ENCODE measurements around the gene CNKSR3. TPM values are rescaled to one million over a fixed set of nuclear protein-coding genes. Genes with fewer than 3 reads are reported as not detected.

CNKSR3 gene
- total RNA-seq, 1 experiment from 2014 or later = 5.6 TPM

GRCh38 chr6:154367336-154367735 is 143.1 kb downstream of the CNKSR3 start:
- Histone ChIP-seq H3K9me3 (ENCODE audit: control insufficient read depth, low read depth, low read length) (no peaks in the 10 kb centered on the region), H2BK120ac (ENCODE audit: low read depth, low read length, poor library complexity, severe bottlenecking) (no peak overlapping the region), H2BK12ac (ENCODE audit: insufficient read length, low read depth, low read length) (no peak overlapping the region), H3K56ac (ENCODE audit: insufficient read length, low read depth, low read length) (no peak overlapping the region), H3K27ac (ENCODE audit: insufficient read length, low read depth, low read length) (no peak overlapping the region), H2AK5ac (ENCODE audit: insufficient read length, low read length) (no peak overlapping the region), H3K23ac (ENCODE audit: insufficient read length, low read depth, low read length) (no peak overlapping the region), H3K4me1 (ENCODE audit: insufficient read depth, low read length) (no peaks in the 10 kb centered on the region), H2BK5ac (ENCODE audit: insufficient read length, low read length) (no peak overlapping the region), H3K4ac (ENCODE audit: low read depth, low read length) (no peak overlapping the region), H2BK15ac (ENCODE audit: low read depth, low read length) (no peak overlapping the region), H3K9ac (ENCODE audit: extremely low read depth, insufficient read length, low read length) (no peak overlapping the region), H4K8ac (replicated peaks; ENCODE audit: insufficient read length, low read depth, low read length) (no peak overlapping the region), H3K18ac (ENCODE audit: insufficient read length, low read depth, low read length) (no peak overlapping the region), H3K14ac (ENCODE audit: insufficient read depth, low read length) (no peak overlapping the region), H4K5ac (ENCODE audit: insufficient read length, low read depth, low read length) (no peak overlapping the region), H3K4me2 (ENCODE audit: insufficient read depth, insufficient read length, low read length) (no peak overlapping the region), H3K79me1 (ENCODE audit: insufficient read depth, low read depth, low read length, poor library complexity, severe bottlenecking) (no peaks in the 10 kb centered on the region), H4K91ac (ENCODE audit: insufficient read length, low read depth, low read length) (no peak overlapping the region), H4K20me1 (ENCODE audit: control insufficient read depth, insufficient read depth, insufficient read length) (no peaks in the 10 kb centered on the region), H3K27me3 (ENCODE audit: insufficient read depth, low read length) (no peaks in the 10 kb centered on the region), H3K79me2 (ENCODE audit: insufficient read depth, low read length) (no peaks in the 10 kb centered on the region), H2BK20ac (ENCODE audit: low read depth, low read length, poor library complexity, severe bottlenecking) (no peak overlapping the region), H3T11ph (ENCODE audit: low read length) (no peak overlapping the region), H3K23me2 (ENCODE audit: insufficient read length, low read depth, low read length, poor library complexity, severe bottlenecking) (no peaks in the 10 kb centered on the region), H2AFZ (ENCODE audit: low read length) (no peak overlapping the region)
- no peak overlapping the region for H3K4me3 Mint-ChIP-seq
- no CpG with 5 or more reads among the region's 5 CpGs for WGBS (ENCODE audit: extremely low coverage, insufficient read length, low lambda C conversion rate)
- no peaks in the 10 kb centered on the region for H3K27me3 Mint-ChIP-seq (ENCODE audit: low read depth)
- TF ChIP-seq CTCF (conservative IDR thresholded peaks at IDR 0.05) = no peak
- no peaks in the 10 kb centered on the region for H3K9me3 Mint-ChIP-seq
- no peak overlapping the region for H3K27ac Mint-ChIP-seq
- DNase-seq = no peak
- no peaks in the 10 kb centered on the region for H3K36me3 Mint-ChIP-seq (ENCODE audit: insufficient read depth in 1 of 3, low read depth in 3 of 3)
- no peaks in the 10 kb centered on the region; a peak in 1 of 4 replicates for H3K4me1 Mint-ChIP-seq

Data from H9 (cell line).